Activated effector memory CD4-positive, alpha-beta T cell treated with Interleukin-2 at 50 U/mL for 16 hours (primary cell): Measurements from ENCODE around the gene CREG1.

ENCODE experiments used
- DNase-seq: peaks from one replicate; pipeline ENCODE4 v3.0.0-alpha.2; 2020

The CREG1 gene

DNA sequence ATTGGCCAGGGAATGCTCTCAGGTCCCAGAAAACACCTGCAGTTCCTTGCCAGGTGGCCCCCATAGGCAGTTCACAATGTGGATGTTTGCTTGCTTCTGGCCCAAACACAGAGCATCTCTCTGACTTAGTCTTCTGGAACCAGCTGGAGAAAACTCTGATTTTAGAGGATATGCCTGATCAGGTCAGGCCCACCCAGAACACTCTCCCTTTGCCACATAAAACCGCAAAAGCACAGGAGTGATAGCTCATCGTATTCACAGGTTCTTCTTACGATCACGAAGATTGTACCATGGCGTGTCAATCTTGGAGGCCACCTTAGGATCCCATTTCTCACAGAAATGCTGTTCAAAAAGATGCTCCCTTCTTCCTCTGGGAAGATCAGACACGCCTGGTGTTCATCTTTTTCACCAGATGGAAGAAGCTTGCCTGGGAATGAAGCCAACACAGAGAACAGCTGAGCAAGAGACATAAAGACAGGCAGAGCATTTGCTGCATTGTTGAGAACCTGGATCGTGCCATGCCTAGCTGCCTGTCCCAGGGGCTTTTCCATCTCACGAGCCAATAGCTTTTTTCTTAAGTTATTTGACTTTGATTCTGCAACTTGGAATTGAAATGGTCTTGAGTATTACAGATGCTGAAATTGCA, 23.6 kb downstream of the CREG1 start:
- no peak for DNase-seq

DNA sequence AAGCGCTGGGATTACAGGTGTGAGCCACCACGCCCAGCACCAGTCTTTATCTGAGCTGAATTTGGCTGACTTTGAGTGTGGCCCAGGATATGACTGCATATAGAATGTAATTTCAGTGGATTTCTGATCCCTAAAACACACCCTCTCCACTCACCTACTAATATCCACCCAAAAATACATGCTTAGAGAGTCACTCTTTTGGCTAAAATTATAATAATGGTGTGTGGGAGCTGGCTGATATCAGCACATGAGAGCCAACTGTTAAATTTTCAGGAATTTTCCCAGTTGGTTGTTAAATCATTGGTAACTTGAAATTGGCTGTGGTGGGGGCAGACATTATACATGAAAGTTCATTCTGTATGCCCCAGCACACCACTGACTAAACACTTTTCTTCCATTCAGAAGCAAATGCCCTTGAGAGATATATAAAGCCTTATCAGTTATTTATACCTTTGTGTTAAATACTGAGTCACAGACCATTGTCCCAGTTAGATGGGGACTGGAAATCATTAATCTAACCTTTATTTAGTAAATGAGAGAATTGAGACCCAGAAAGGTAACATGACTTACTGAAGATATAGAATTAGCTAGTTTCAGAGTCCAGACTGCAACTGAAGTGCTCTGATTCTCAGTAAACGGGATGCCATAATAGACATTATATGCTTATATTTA, 25.4 kb downstream of the CREG1 start:
- DNase-seq: no peak

DNA sequence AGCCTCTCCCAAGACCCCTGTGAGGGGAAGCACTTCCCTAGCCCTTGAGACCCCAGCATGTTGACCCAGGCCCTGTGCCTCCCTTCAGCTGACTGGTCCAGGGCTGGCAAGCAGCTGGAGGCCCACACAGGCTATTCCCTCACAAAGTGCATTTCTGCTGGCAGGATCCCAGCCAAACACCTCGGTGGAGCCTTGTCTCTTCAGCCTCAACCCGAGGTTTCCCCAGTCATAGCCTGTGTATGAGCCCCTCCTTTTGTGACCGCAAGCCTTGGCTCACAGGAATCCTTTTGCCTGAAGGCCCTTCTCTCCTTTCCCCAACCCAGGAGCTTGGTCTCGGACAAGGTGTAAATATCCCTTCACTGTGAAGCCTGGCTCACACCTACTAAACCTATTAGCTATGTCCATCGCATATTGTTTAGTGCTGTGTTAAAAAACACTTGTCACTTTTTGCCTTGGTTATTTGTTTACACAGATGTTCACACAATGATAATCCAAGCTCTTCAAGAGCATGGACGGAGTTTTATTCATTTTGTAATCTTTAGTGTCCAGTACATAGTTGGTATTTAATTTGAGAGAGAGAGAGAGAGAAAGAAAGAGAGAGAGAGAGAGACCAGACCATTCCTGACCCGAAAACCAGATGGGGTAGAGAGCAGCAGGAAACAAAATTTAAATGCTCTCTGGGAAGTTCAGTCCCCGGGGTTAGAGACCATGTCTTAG, 26.7 kb downstream of the CREG1 start:
- no peak for DNase-seq

DNA sequence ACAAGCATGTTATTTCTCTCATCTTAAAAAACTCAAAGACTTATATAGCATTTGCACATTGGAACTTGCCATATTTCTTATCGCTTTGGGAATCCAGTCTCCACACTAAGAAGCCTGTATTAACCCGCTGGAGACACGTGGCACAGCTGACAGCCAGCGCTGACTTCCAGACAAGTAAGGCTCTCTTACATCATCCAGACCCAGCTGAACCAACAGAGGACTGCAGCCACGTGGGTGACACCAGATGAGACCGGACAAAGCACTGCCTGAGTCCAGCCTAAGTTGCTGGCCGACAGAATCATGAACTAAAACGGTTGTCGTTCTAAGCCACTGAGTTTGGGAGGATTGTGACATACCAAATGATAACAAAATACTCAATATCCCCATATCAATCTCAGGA, 28.9 kb downstream of the CREG1 start:
- no peak for DNase-seq

DNA sequence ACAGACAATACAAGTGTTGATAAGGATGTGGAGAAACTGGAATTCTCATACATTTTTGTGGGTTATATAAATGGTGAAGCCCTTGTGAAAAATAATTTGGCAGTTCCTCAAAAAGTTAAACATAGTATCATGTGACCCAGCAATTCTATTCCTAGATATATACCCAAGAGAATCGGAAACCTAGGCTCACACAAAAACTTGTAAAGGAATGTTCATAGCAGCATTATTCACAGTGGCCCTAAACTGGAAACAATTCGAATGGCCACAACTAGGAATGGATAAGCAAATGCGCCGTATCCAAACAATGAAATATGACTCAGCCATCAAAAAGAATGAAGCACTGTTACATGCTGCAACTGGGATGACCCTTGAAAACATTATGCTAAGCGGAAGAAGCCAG, 31.3 kb downstream of the CREG1 start:
- no peak for DNase-seq

DNA sequence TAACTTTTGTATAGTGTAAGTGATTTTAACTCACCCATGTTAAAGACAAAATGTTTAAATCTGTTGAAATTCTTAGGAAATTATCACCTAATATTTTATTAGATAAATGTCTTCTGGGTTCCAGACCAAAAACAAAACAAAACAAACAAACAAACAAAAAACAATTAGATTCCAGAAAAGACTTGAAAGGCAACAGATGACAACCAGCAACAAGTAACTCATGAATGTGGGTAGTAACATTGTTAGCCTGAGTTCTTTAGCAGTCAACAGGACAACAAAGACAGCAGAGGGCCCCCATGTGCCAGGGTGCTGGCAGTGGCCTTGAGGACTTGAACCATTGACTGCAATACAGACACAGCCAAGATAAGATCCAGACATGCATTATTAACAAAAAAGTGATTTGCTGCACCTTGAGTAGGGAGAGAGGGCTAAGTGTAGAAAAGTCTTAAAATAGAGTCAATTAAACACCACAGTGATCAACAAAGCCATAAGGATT, 32.8 kb downstream of the CREG1 start:
- no peak for DNase-seq

DNA sequence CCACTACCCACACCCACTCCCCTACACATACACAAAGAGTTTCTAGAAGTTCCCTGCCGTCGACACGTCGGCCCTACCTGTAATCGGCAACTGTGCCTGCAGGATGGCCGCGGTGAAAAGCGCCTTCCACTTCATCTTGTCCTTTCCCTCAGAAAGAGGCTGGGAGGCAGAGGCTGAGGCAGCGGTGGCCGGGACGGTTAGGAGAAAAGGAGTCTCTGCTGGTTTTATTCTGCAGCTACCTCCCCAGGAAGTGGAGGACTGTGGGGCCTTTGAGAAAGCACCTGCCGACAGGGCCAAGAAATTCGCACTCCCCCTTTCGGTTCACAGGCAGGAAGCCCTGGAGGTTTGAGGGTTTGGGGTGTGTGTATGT, 35.2 kb downstream of the CREG1 start, which contains the start of gene CD247:
Gene CD247 (minus strand): TSS at position 199 of the 370 bp plus-strand sequence. CDS start 64 bp downstream, at position 135.
- DNase-seq: peak; percentile 72

DNA sequence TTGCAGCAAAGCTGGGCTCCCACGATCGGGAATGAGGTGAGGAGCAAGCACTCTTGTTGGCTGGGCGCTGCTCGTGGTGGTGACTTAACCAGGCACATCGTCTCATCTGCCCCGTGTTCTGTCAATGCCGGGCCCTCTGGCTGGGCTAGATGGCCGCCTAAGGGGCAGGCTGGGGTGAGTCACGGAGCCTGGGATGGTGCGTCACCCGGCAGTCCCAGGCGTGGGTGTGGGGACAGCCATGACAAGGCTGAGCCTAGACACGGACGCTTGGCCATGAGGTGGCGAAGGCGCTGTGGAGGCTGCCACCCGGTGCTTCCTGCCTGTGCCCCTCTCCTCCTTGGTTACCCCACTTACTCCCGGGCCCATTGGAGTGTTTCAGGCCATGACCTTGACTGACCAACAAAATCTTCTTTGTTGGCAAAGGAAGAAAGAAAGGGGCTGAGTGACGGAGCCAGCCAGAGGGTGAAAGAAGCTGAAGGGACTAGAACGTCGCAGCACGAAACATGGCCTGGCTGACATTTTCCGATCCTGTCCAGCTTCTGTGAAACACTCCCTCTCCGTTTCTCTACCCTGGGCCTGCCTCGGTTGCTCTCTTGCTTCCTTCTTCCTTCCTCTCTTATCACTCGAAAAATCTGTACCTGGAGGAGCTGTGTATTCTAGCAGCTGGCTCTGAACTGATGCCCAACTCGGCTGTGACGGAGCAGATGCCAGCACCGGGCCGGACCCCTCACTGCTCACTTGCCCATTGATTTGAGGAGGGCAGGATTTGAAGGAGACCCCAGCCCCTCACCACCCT, 35.8 kb downstream of the CREG1 start:
- peak; percentile 81 for DNase-seq

DNA sequence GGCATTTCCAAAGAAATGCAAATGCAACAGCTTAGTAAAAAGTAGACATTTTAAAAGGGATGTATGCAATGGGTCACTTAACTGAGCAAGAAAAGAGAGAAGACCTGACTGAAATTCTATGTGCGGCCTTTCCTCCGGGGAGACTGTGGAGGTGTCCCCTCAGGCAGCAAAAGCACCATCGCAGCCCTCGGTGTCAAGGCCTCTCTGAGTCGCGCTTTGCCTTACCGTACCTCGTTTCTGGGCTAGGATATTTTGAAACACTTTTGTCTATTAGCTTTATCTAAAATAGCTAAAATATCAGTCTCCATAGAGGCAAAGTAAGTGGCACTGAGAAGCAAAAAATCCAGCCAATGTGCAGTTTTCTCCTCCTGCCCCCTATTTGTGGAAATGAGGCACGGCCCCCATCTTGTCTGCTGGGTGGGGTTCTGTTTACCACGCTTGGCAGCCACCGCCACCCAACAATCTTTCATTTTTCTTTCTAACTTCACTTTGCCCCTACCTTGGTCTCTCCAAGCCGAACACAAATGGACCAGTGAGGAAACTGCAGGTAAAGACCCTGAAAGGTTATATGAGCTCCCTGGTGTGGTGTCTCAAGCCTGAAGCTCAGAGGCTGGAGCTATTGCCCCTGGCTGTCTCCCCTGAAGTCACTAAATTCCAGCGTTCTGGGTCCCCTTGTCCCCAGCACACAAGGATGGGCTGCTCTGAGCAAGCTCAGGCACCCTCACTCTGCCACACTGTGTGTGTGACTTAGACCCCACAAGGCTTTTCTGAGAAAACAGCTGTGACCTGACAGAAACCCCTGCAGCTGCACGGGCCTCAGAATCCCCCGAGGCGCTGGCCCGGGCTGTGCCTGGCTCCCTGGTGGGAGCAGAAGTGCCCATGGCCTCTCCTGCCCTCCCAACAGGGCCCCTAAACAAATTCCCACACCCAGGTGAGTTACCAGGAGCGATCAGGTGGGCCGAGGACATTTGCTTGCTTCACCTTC, 36.9 kb downstream of the CREG1 start:
- DNase-seq: no peak

DNA sequence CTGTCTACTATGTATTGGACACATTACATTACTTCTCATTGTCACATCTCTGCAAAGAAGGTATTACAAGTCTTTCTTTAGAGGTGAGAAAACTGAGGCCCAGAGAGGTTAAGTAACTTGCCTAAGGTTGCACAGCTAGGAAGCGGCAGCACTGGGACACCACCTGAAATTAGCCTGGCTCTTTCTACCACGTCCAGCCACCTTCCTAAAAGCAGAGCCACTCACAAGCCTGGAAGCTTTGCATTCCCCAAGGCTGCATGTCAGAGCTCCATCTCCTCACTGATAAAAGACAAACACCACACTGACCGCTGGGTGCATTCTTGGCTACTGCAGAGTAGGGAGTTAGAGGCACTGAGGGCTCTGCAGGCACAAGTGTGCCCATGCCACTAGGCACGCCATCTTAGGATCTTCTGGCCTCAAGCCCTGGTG, 37.7 kb downstream of the CREG1 start:
- DNase-seq: no peak

DNA sequence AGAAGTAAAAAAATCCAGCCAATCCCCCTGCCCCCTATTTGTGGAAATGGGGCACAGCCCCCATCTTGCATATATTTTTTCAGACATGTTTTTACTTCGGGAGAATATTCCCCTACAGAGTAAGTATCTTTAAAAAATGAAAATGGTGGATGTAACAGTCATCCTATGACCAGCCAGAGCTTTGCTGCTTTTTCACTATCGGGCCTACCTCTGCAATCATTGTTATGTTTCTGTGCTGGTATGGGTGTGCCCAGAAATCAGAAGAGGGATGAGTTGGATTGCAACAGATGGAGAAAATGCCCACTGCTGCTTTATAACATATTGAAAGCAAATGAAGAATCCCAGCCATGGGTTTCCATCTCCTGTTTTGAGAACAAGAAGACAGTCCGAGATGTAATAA, 38.1 kb downstream of the CREG1 start:
- DNase-seq: no peak

DNA sequence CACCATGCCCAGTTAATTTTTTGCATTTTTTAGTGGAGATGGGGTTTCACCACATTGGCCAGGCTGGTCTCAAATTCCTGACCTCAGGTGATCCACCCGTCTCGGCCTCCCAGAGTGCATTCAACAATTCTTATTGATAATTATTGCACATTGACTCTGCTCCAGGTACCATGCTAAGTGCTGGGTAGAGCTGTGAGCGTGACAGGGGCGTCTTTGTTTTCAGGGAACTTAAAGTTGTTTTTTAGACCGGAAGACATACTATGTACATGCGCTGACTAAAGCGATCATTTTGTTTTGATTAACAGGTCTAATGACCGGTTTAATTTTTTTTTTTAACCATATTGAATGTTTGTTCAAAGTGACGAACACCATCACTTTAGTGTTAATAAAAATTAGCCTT, 39.3 kb downstream of the CREG1 start:
- DNase-seq: no peak

DNA sequence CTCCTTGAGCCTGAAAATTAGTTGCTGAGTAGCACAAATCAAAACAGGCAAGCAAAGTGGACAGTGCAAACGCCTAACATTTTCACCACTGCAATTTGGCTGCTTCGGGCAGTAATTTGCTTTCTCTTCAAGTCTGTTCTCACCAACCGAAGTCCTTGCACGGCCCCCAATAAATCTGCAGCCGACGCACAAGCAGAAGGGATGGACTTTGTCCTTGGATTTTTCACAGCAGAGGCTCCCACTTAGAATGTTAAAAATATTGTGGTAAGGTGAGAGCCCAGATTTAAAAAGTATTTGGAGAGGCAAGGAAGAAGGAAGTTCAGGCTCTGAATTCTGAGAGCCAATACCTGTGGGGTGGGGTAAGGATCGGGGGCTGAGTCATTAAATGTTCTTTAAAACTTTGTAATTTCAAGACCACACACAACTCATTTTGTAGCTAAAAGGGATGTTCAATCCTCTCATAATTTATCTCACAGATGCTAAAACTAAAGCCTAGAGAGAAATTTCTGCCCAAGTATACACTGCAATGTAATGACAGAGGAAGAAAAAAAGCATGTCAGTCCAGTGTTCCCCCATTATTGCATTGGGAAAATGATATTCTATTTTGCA, 41.4 kb downstream of the CREG1 start:
- DNase-seq: no peak

DNA sequence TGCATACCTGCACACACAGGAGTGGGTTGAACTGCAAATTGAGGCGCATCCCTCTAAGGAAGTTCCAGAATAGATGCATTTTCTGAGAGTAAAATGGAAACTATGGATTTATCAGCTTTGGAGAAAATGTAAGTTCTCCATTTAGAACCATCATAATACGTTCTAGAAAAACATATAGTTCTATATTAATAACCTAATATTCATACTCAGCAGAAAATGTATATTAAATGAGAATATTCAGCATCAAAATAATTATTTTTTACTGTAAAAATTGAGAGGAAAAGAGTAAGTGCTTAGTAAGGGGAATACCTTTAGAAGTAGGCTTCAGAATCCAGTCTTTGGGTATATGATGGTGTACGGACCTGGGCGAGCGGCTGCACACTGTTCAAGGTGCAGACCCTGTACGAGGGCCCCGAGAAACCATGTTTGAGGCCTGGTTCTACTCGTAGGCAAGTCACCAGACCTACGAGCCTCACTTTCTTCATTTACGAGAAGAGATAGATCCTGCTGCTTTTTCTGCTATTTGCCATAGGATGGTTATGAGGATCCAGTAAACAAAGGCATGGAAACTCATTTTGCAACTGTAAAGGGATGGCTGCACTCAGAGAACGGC, 42.1 kb downstream of the CREG1 start:
- no peak for DNase-seq

DNA sequence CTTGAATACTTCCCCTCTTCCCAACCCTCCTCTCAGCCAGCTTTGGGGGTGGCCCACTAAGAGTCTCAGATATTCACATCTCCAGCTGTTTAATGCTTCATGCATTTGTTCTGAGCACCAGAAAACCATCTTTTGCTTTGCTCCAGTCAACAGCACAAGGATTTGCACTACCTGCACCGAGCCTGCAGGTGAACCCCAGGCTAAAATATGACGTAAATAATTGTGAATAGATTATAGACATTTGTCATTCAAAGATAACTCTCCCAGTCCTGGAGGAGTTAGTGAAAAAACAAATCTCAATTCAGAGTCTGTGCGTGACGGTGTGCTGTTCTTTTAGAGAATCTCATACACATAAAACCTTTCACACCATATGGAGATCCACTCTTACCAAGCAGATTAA, 42.7 kb downstream of the CREG1 start:
- no peak for DNase-seq

DNA sequence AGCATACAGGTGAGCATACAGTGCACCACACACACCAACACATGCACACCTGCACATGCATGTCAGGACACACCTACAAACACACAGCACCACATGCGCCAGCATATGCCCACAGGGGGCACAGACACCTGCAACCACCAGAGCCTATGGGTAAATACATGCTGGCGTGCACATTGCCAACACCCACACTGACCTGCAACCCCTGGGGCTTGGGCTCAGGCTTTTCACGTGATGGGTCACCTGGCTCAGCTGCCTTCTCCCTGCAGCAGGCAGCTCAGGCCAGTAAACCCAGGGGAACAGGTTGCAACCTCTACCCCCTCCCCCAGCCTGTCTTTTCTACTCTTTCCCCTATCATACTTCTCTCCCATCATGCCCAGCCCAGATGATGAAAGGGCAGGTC, 43.3 kb downstream of the CREG1 start:
- DNase-seq: no peak

DNA sequence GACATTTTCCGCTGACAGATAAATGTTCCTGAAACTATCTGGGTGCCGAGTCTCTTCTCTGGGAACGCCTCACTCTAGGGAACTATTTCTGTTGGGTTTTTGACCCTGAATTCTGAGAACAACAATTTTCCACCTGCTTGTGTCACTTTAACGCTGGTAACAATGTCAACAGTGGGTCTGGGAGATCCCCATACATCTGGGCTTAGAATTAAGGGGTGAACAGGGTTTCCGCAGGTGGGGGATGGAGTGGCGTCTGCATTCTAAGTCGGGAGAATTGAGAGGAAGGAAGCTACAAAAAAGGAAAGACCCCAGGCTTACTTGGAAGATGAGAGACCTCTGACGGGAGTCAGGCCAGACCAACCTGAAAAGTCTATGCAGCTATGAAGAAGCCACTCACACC, 44.0 kb downstream of the CREG1 start:
- no peak for DNase-seq

DNA sequence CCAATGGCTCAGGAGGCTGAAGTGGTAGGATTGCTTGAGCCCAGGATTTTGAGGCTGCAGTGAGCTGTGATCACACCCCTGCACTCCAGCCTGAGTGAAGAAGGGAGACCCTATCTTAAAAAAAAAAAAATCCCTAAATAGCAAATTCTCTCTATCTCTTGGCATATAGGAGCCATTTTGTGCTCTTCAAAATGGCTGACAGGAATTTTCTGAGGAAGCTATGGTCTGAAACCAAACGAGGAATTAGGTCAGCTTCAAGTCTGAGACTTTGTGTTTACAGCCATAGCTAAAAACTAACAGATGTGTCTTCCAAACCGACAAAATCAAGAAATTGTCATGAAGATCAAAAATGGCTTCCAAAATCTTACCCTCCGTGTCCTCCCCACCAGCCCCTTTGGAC, 45.8 kb downstream of the CREG1 start:
- no peak for DNase-seq

DNA sequence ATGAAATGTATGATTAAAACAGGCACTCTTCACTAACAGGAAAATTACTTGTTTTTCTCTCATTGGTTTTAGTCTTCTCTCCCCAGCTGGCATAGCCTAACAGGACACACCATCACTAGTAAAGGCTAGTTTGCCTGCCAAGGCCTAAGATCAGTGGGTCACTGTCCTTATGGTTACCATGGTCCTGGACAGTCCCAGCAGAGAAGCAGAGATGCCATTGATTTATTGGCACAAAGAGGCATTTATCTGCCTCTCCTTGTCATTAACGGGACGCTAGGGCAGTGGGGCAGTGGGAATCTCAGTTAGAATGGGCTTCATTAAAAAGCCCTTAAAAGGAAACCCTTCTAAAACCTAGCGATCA, 49.1 kb downstream of the CREG1 start:
- no peak for DNase-seq

DNA sequence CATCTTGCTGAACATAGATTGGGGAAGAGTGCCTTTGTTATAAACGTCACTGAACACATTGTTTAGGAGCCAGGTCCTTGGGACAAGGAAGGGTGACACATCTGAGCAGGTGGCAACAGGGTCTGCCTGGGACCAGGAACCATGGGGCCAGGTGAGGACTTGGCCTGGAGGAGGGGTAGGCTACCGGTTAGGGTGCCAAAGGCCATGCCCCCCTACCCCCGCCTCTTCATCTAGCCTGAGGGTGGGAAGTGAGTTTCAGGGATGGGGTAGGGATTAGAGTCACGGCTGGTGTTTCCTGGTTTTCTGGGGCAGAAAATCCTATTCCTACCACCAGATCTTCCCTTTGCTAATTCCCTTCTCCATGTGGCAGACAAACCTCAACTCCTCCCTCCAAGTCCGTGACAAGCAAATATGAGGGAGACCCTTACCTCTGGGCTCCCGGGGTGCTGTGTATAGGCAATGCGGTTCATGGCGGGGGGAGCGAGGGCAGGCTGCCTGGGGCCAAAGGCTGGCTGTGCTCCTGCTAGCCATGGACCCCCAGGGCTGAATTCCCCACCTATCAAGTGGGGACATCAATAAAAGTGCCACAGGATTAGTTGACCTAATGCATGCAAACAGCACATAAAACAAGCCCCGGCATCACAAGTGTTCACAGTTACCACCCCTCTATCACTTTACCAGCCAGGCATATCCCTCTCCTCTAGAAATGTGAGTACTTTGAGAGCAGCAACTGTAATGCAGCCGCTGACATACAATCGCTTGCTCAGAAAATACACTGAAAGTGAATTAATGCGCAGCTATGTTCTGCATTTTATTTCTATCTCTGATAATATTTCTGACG, 49.7 kb downstream of the CREG1 start:
- DNase-seq: no peak
